Activated CD4-positive, alpha-beta T cell treated with anti-CD3 and anti-CD28 coated beads for 36 hours (primary cell): ENCODE measurements around the gene PRSS1. TPM values are rescaled to one million over a fixed set of nuclear protein-coding genes. Genes with fewer than 3 reads are reported as not detected.
"Not testable (repeated sequence)": the region's sequence is repeated elsewhere in the genome, so short reads cannot be mapped to it uniquely, and the experiment has no call there.

Experiments
- ATAC-seq: fragments of 200-7000 bp; cut with Tn5 transposase; one replicate; pipeline ENCODE4 v1.10.0; 2021; ENCODE audit warnings: mild to moderate bottlenecking, moderate library complexity
- CTCF ChIA-PET: fragments of 350-600 bp; sonication (Branson Sonifier 250); formaldehyde crosslinking; loops from one replicate; lab custom pipeline; 2021; ENCODE audit warnings: antibody characterized with exemption; lab: Charles Lee
- POLR2A ChIA-PET: fragments of 350-600 bp; sonication (Branson Sonifier 250); formaldehyde crosslinking; loops from one replicate; lab custom pipeline; 2021; ENCODE audit warnings: antibody characterized with exemption, inconsistent platforms; lab: Charles Lee
- DNase-seq: peaks from one replicate; pipeline ENCODE4 v3.0.0-alpha.2; 2020
- H3K27ac Mint-ChIP-seq: one replicate; pipeline ENCODE4 v1.8.0; 2021; ENCODE audit warnings: mixed read lengths
- H3K27me3 Mint-ChIP-seq: one replicate; pipeline ENCODE4 v1.8.0; 2021; ENCODE audit warnings: mixed read lengths
- H3K36me3 Mint-ChIP-seq: one replicate; pipeline ENCODE4 v1.8.0; 2021; ENCODE audit warnings: low read depth, mixed read lengths
- H3K4me1 Mint-ChIP-seq: one replicate; pipeline ENCODE4 v1.8.0; 2021; ENCODE audit warnings: mixed read lengths
- H3K4me3 Mint-ChIP-seq: one replicate; pipeline ENCODE4 v1.8.0; 2021; ENCODE audit warnings: mild to moderate bottlenecking, moderate library complexity, mixed read lengths
- H3K9me3 Mint-ChIP-seq: one replicate; pipeline ENCODE4 v1.8.0; 2021; ENCODE audit warnings: low read depth, mixed read lengths
- intact Hi-C, 2 experiments: fragments of 100-400 bp; cut with DNase I in 1 of 2; cut with micrococcal nuclease in 1 of 2; formaldehyde crosslinking; loops; one replicate each; pipeline versions ENCODE4 v1.14.2 to v1.15.1; 2022 to 2024; cut with DNase I, micrococcal nuclease
- total RNA-seq, 2 experiments: library from RNA; stranded (reverse); gene quantifications; one replicate each; pipeline ENCODE4 v1.2.3, GENCODE V29; 2021

The PRSS1 gene
- total RNA-seq, 2 experiments from 2014 or later, result not detected

DNA sequence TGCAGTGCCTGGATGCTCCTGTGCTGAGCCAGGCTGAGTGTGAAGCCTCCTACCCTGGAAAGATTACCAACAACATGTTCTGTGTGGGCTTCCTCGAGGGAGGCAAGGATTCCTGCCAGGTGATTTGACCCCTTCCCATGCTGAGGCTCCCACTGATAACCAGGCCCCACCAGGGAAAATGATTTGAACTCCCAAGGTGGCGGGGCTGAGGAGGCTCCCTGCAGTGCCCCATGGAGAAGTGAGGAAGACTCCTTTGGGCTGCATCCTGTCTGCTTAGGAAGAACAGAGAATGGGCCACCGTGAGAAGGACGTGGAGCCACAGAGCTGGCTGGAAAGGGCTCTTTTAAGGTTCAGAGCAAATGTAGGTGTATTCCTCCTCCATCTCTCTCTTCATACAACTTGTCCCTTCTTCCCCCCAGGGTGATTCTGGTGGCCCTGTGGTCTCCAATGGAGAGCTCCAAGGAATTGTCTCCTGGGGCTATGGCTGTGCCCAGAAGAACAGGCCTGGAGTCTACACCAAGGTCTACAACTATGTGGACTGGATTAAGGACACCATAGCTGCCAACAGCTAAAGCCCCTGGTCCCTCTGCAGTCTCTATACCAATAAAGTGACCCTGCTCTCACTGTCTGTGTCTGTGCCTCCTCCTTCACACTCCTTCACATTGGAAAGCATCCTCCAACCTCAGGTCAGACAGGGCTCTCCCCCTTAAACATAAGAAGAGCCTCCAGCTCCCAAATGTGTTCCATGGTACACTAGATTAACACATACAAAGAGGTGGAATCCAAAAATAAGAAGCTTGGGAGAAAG is 24.9 kb downstream of the PRSS1 start:
- H3K27me3 Mint-ChIP-seq, result no peaks in the 10 kb centered on the region
- CTCF ChIA-PET, result no interaction called here
- intact Hi-C loops, result no loop called here
- POLR2A ChIA-PET, result no interaction called here
- no peaks in the 10 kb centered on the region for H3K9me3 Mint-ChIP-seq
- DNase-seq (no peak), ATAC-seq (no peak)
- H3K4me1 Mint-ChIP-seq, result peaks cover 7% of the 10 kb centered on the region
- no peak overlapping the region for H3K27ac Mint-ChIP-seq
- H3K4me3 Mint-ChIP-seq, result no peak overlapping the region
- H3K36me3 Mint-ChIP-seq, result peaks cover 2% of the 10 kb centered on the region

DNA sequence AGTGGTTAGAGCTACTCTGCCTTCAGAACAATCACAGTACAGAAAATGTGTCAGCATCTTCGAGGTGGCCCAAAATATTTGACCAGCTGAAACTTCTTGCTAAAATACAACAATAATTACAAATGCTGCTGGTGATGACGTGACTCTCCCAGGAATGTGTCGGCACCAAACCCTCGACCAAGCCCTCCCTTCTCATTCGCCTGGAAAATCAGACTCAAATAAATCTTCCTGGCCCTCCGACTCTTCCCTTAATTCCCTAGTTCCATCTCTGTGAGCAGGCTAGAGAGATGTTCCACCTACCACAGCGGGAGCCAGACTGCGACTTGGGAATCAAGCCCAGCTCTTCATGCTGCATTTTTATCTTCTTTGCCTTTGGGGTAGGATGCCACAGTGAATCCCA is 25.6 kb downstream of the PRSS1 start:
- Mint-ChIP-seq H3K4me1 (peaks cover 7% of the 10 kb centered on the region), H3K36me3 (peaks cover 2% of the 10 kb centered on the region), H3K9me3 (no peaks in the 10 kb centered on the region), H3K4me3 (no peak overlapping the region), H3K27me3 (no peaks in the 10 kb centered on the region), H3K27ac (no peak overlapping the region)
- no peak for DNase-seq
- ChIA-PET CTCF (no interaction called here), POLR2A (no interaction called here)
- intact Hi-C loops, result no loop called here
- no peak for ATAC-seq

DNA sequence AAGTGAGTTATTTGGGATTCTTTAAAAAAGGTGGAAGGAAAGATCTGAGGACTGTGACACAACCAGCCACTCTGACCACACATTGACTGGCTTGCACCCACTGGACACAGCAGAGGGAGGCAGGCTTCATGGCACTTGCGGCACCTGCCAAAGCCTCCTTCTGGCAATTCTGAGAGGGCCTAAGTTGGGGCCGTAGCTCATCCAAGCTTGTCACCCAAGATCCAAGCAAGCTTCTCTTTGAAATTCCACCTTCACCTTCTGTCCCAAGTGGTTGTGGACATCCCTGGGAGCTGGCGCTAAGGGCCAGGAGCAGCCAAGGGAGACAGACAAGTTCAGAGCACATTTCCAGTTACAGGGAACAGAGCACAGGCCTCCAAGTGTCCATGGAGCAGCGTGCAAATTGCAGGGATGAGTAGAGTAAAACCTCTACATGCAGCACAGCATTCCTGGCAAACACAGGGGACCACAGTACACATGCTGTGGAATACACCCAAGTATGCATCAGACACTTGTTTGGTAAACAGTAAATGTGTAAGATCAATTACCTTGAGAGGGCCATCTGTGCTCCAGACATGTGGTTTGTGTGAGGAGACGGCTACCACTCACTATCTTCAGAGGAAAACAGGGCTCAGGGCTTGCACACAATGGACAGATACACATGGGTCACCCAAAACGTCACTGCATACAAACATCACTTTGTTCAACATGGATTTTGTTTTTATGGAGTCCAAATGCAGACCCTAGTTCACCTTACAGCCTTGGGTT is 26.3 kb downstream of the PRSS1 start:
- DNase-seq, H3K36me3 Mint-ChIP-seq, ATAC-seq, H3K4me3 Mint-ChIP-seq, H3K27ac Mint-ChIP-seq, CTCF ChIA-PET, H3K27me3 Mint-ChIP-seq, intact Hi-C loops, H3K9me3 Mint-ChIP-seq, H3K4me1 Mint-ChIP-seq: not testable (repeated sequence)
- POLR2A ChIA-PET, result interaction anchor here (0.7 kb wide), 1 partner anchor 21 kb away, joined by 4 read pairs; no protein-coding TSS in a partner anchor

- Mint-ChIP-seq H3K9me3 (no peaks in the 10 kb centered on the region), H3K36me3 (peaks cover 2% of the 10 kb centered on the region), H3K4me1 (no peaks in the 10 kb centered on the region), H3K27ac (no peak overlapping the region), H3K27me3 (no peaks in the 10 kb centered on the region), H3K4me3 (no peak overlapping the region)
- ATAC-seq, result no peak
- DNase-seq, result no peak
- intact Hi-C loops, result no loop called here
- ChIA-PET CTCF (interaction anchor here (0.9 kb wide), 1 partner anchor 185 kb away, joined by 3 read pairs; no protein-coding TSS in a partner anchor), POLR2A (interaction anchor here (0.7 kb wide), 1 partner anchor 21 kb away, joined by 4 read pairs; no protein-coding TSS in a partner anchor)
Observed at GRCh38 chr7:142776206-142776844, 27.1 kb downstream of the PRSS1 start.

- intact Hi-C loops, DNase-seq, H3K36me3 Mint-ChIP-seq, H3K27me3 Mint-ChIP-seq, H3K9me3 Mint-ChIP-seq, H3K4me1 Mint-ChIP-seq, H3K4me3 Mint-ChIP-seq, POLR2A ChIA-PET, ATAC-seq, H3K27ac Mint-ChIP-seq: not testable (repeated sequence)
- CTCF ChIA-PET, result interaction anchor here (0.9 kb wide), 1 partner anchor 185 kb away, joined by 3 read pairs; no protein-coding TSS in a partner anchor
Observed at GRCh38 chr7:142776845-142777225, 27.6 kb downstream of the PRSS1 start.

GRCh38 chr7:142777318-142777717 is 28.0 kb downstream of the PRSS1 start:
- CTCF ChIA-PET, result no interaction called here
- Mint-ChIP-seq H3K27ac (no peak overlapping the region), H3K4me1 (no peaks in the 10 kb centered on the region), H3K4me3 (no peak overlapping the region), H3K9me3 (no peaks in the 10 kb centered on the region), H3K27me3 (no peaks in the 10 kb centered on the region), H3K36me3 (peaks cover 2% of the 10 kb centered on the region)
- DNase-seq (no peak), ATAC-seq (no peak)
- intact Hi-C loops, result no loop called here
- POLR2A ChIA-PET, result no interaction called here

DNA sequence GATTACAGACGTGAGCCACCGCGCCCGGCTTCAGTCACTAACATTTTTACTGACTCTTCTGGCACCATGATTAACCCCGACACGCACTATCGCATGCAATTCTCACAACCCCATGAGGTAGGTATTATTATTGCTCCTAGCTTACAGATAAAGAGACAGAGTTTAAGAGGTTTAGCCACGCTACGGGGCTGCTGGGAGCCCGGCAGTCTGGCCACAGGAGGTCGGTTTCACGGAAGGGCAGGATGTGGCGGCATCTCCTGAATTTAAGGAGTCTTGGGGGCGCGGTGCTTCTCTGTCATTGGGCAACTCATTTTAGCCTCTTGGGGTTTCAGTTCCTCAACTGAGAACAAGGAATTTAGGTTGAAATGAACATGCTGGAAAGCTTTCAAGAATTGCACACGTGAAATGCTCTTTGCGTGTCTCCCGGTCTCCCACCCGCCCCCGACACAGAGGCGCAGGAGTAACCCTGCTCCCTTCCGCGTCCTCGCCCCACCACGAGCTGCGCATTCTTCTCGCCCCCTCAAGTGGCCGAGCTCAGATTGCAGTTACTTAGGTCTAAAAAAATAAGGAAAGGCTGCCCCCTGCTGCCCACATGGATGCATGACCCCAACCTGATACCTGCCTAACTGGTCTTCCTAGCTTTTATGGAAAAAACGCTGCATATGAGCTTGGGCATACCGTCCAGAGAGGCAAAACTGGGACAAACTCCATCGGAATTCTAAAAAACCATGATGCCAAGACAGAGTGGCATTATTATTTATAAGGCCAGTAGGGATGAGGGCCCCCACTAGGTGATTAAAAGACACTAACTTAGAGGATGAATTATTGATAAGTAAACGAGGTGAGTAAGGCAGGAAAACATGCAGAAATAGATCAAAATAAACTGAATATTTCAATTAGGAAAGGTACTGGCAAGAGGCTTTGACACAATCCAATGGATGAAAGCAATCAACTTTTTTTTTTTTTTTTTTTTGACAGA is 33.9 kb downstream of the PRSS1 start:
- H3K9me3 Mint-ChIP-seq, result no peaks in the 10 kb centered on the region
- ATAC-seq, result peak; percentile 50
- ChIA-PET POLR2A (interaction anchor here (0.6 to 1.5 kb wide), 4 partner anchors 25 to 248 kb away, joined by 4 to 13 read pairs (median 8); no protein-coding TSS in a partner anchor), CTCF (interaction anchor here (0.6 to 4.5 kb wide), 27 partner anchors 12 to 456 kb away, joined by 3 to 127 read pairs (median 5); partner anchors contain the start of gene PIP)
- H3K4me3 Mint-ChIP-seq, result peak overlapping the region; percentile 66
- peaks cover 6% of the 10 kb centered on the region for H3K4me1 Mint-ChIP-seq
- intact Hi-C loops, result loop anchor here (1.0 to 5.0 kb wide), 7 partner anchors 71 to 249 kb away; no protein-coding TSS in a partner anchor
- H3K27ac Mint-ChIP-seq, result peak overlapping the region; percentile 90
- H3K36me3 Mint-ChIP-seq, result peaks cover 15% of the 10 kb centered on the region
- no peaks in the 10 kb centered on the region for H3K27me3 Mint-ChIP-seq
- DNase-seq, result peak; percentile 87

DNA sequence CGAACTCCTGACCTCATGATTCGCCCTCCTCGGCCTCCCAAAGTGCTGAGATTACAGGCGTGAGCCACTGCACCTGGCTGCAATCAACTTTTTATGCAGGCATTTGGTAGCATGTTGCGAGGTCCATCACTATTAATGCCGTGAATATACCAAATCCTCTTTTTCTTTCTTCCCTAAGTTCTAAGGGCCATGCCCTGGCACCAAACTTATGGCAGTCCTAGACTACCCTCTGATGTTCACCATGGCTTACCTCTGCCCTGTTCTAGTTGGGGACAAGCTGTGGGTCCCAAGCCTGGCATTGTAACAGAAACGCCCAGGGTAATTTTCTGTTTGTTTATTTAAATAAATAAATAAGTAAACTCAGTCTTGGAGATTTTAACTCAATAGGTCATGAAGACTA is 34.8 kb downstream of the PRSS1 start:
- ChIA-PET POLR2A (interaction anchor here (2.5 kb wide), 2 partner anchors 14 to 25 kb away, joined by 82 to 112 read pairs; no protein-coding TSS in a partner anchor), CTCF (interaction anchor here (1.3 to 4.5 kb wide), 6 partner anchors 12 to 180 kb away, joined by 3 to 127 read pairs (median 20); no protein-coding TSS in a partner anchor)
- Mint-ChIP-seq H3K27me3 (no peaks in the 10 kb centered on the region), H3K9me3 (no peaks in the 10 kb centered on the region), H3K36me3 (peaks cover 23% of the 10 kb centered on the region), H3K4me3 (peak overlapping the region; percentile 66), H3K4me1 (peaks cover 6% of the 10 kb centered on the region), H3K27ac (peak overlapping the region; percentile 72)
- no peak for ATAC-seq
- intact Hi-C loops, result loop anchor here (5.0 kb wide), 2 partner anchors 72 to 97 kb away; no protein-coding TSS in a partner anchor
- no peak for DNase-seq

DNA sequence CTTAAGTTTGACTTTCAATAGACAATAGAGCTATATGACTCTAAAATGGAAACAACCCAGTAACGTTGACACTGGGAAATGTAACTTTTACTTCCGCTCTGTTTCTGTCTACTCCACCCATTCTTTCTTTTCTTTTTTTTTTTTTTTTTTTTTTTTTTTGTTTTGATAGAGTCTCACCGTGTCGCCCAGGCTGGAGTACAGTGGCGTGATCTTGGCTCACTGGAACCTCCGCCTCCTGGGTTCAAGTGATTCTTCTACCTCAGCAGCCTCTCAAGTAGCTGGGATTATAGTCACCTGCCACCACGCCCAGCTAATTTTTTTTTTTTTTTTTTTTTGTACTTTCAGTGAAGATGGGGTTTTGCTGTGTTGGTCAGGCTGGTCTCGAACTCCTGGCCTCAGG is 35.4 kb downstream of the PRSS1 start:
- intact Hi-C loops, result loop anchor here (1.0 to 5.0 kb wide), 4 partner anchors 24 to 97 kb away; no protein-coding TSS in a partner anchor
- peak; percentile 47 for DNase-seq
- Mint-ChIP-seq H3K9me3 (no peaks in the 10 kb centered on the region), H3K27ac (peak overlapping the region; percentile 77), H3K4me1 (peaks cover 6% of the 10 kb centered on the region), H3K36me3 (peaks cover 30% of the 10 kb centered on the region), H3K4me3 (peak overlapping the region; percentile 44), H3K27me3 (no peaks in the 10 kb centered on the region)
- ChIA-PET POLR2A (interaction anchor here (2.5 kb wide), 2 partner anchors 13 to 24 kb away, joined by 82 to 112 read pairs; no protein-coding TSS in a partner anchor), CTCF (interaction anchor here (0.6 to 4.5 kb wide), 5 partner anchors 15 to 181 kb away, joined by 3 to 127 read pairs (median 21); no protein-coding TSS in a partner anchor)
- peak; percentile 10 for ATAC-seq

GRCh38 chr7:142785841-142786250 is 36.6 kb downstream of the PRSS1 start:
- DNase-seq (peak; percentile 87), ATAC-seq (peak; percentile 84)
- H3K27ac Mint-ChIP-seq, result peak overlapping the region; percentile 88
- H3K4me3 Mint-ChIP-seq, result peak overlapping the region; percentile 99
- H3K36me3 Mint-ChIP-seq, result peaks cover 41% of the 10 kb centered on the region
- POLR2A ChIA-PET, result interaction anchor here (0.5 to 2.5 kb wide), 6 partner anchors 12 to 149 kb away, joined by 4 to 112 read pairs (median 5); no protein-coding TSS in a partner anchor
- H3K4me1 Mint-ChIP-seq, result peaks cover 8% of the 10 kb centered on the region
- H3K27me3 Mint-ChIP-seq, result no peaks in the 10 kb centered on the region
- CTCF ChIA-PET, result interaction anchor here (1.1 to 4.5 kb wide), 7 partner anchors 10 to 182 kb away, joined by 3 to 127 read pairs (median 4); no protein-coding TSS in a partner anchor
- intact Hi-C loops, result loop anchor here (1.0 kb wide), 3 partner anchors 11 to 23 kb away; no protein-coding TSS in a partner anchor
- H3K9me3 Mint-ChIP-seq, result no peaks in the 10 kb centered on the region
